HG03025 (cell line): ENCODE measurements around the gene DDX39B.
"Not testable (repeated sequence)": the region's sequence is repeated elsewhere in the genome, so short reads cannot be mapped to it uniquely, and the experiment has no call there.

Experiments
- ATAC-seq: cut with Tn5 transposase; IDR thresholded peaks from one replicate; pipeline ENCODE4 v1.9.1; 2021; ENCODE audit warnings: mild to moderate bottlenecking, moderate library complexity; ENCODE audit not compliant: unreplicated experiment, low FRiP score

Gene DDX39B

DNA sequence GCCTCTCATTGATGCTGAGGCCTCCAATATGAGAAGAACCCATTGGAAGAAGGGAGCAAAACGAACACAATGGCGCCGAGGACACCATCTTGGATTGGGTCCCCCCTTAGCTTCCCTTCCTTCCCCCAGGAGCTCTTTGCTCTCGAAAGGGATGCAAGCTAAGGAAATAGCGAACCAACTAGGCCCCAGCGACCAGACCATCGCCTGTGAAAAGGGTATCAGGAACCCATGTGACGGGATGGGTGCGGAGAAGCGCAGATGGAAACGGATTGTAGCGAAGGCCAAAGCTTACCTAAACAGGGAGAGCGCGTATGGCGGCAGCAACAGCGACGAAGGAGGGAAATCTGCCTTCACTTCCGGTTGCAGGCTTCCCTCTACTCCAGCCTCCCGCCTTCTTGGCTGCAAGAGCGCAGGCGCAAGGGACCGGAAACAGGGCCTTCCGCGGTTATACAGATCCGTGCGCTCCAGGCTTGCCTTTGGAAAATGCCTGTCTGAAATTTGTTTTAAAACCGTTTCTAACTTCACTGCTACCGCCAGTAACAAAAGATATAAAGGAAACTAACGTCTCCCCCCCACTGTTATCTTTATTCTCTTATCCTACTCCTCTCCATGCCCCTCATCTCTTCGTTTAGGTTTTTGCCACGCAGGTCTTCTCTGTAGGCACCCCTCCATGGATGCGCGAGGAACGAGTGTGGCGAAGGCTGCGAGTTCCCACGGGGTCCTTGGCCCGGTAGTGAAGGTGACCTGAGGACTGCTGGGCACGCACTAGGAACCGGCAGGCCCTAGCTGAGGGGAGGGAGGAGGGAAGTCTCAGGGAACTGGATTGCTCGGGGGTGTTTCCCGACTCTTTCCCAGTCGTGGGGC is at the start of gene DDX39B:
Gene DDX39B, minus strand, starts transcription at position 346 of the 864 bp plus-strand sequence. CDS start 1,471 bp downstream, outside the sequence.
- ATAC-seq: peak; percentile 60

DNA sequence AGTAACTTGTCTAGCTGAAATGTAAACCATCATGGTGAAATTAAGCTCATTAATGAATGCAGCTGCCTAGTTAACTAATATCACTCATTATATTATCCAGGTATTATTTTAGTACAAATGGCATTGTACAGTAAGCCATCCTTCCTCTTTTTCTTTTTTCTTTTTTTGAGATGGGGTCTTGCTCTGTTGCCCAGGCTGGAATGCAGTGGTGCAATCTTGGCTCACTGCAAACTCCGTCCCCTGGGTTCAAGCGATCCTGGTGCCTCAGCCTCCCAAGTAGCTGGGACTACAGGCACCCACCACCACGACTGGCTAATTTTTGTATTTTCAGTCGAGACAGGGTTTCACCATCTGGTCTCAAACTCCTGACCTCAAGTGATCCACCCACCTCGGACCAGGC is 48.9 kb upstream of the DDX39B start:
- ATAC-seq: not testable (repeated sequence)

DNA sequence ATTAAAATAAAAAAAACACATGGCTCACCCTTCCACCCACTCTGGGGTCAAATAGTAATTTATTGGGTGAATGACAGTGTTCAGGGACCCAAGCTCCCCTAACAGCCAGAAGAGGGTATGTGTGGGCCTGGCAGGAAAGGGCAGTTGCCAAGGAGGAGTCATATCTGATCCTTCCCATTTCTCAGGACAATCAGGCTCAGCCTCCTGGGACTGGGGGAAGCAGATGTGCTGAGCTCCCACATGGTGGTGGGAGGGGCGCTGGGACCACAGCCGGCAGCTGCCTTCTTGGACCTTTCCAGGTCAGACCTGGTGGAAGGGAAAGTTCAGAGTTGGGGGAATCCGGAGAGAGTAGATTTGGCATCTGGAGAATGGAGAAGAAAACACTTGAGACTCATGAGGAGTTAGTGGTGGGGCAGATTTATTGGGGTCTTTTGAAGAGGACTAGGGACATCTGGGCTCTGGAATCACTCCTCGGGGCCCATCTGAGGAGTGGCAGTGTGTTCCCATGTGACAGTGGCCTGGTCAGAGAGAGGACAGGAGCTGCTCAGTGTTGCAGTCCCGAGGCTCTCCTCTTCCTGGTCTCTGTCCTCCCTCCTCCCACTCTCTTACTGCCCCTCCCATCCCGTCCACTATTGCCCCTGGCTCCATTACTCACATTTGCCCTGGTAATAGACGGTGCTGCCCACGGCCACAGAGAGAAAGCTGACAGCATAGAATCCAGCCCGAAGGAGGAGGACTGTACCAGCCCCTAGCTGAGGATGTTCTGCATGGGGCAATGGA is 47.3 kb upstream of the DDX39B start:
- ATAC-seq: no peak

DNA sequence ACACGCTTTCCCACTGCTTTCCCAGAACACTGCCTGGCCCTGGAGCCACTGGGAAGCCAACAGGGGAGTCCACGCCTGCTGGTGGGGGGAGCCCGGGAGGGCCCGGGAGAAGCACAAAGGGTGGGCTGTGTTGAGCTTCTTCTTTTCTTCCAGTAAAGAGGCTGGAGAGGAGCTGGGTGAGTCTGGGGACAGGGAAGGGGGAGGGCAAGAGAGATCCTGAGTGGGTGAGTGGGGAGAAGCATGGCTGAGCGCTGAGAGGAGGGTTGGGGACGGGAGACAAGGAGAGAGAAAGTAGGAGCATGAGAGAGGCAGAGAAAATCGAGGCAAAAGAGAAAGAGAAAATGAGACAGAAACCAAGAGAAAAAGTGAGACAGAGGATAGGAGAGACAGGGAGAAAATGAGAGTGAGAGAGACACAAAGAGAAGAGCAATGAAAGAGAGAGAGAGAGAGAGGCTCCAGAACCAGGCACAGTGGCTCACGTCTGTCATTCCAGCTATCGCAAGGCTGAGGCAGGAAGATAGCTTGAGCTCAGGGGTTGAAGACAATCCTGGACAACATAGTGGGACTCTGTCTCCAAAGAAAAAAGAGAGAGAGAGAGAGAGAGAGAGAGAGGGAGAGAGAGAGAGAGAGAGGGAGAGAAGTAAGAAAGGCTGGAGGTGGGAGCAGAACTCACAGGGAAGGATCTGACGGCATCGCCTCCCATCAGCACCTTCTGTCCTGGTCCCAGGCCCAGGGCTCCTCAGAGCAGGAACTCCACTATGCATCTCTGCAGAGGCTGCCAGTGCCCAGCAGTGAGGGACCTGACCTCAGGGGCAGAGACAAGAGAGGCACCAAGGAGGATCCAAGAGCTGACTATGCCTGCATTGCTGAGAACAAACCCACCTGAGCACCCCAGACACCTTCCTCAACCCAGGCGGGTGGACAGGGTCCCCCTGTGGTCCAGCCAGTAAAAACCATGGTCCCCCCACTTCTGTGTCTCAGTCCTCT is 46.3 kb upstream of the DDX39B start:
- no peak for ATAC-seq

DNA sequence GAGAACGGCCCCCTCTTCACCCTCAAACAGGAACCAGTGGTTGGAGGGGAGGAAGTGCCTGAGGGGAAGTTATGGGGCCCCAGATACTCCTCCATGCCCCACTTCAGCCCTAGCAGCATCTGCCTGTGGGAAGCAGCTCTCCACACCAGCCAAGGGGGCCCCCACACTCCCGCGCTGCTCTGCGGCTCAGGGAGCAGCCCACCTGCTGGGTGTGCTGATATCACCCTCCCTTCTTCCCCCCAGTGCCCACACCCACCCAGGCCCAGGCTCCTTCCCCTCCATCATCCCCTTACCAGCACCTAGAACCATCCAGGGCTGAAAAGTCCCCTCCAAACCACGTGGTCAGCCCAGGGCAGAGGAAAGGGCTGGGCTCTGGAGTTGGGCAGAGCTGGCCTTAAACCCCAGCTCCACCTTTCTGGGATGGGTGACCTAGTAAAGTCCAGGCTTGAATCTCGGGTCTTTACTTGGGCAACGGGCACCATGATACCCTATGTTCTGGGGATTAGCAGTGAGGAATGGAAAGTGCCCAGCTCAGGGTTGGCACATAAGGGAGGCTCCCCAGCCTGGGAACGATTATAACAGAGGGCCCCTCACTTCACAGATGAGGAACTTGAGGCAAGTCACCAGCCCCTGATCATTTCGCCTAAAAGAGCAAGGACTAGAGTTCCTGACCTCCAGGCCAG is 44.9 kb upstream of the DDX39B start:
- ATAC-seq: no peak

DNA sequence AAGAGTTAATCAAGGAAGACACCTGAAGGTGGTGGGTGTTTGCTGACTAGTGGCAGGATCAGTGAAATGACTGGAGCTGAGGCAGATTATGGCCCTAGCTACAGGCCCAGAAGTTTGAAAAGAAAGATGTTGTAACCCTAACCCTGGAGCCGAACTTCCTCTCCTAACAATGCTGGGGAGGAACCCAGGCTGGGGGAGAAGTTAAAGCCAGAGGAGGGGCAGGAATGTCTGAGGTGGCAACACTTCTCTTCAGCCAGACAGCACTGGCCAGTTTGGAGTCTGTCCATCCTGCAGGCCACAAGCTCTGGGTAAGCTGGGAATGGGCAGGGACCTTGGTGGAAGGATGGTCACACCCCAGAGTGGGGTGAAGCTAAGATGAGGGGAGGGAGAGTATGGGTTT is 44.2 kb upstream of the DDX39B start, which contains the start of gene LST1:
Gene LST1, plus strand, starts transcription at position 270 of the 400 bp plus-strand sequence. CDS start 1,023 bp downstream, outside the sequence.
- no peak for ATAC-seq

DNA sequence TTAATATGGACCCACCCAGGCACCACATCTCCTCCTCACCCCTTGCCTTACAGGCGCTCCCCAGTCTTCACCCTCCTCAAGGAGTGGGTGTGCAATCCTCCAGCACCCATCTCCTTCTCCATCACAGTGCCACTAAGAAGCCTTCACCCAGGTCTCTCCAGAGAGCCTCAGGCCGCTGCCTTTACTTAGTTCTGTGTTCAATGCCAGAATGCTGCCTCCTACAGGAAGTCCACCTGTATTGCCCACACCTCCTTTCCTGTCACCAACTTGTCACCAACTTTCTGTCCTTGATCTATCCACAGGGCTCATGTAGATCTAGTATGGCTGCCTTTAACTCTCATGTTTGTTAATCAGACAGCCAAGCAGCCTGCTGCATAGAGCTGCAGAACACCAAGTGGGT is 43.7 kb upstream of the DDX39B start:
- no peak for ATAC-seq

DNA sequence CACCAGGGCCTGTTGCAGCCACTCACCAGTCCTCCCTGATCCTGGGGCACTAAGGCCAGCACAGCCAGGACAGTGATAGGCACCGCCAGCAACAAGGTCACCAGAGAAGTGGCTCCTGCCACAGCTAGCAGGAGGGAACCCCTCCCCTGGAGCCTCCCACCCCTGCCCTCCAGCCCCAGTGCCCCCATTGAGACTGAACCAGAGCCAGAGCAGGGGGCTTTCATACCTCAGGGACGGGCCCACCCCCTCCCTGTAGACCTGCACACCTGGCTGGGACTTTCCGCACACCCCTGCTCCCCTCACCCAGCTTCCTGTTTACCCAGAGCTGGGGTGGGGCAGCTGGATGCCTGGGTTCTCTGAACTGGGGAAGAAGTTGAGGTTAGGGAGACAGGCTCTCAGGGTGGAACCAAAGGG is 40.4 kb upstream of the DDX39B start, which contains the start of gene LTB:
Gene LTB, minus strand, starts transcription at position 195 of the 414 bp plus-strand sequence. Its CDS starts 7 bp downstream, at position 188.
- ATAC-seq: no peak

DNA sequence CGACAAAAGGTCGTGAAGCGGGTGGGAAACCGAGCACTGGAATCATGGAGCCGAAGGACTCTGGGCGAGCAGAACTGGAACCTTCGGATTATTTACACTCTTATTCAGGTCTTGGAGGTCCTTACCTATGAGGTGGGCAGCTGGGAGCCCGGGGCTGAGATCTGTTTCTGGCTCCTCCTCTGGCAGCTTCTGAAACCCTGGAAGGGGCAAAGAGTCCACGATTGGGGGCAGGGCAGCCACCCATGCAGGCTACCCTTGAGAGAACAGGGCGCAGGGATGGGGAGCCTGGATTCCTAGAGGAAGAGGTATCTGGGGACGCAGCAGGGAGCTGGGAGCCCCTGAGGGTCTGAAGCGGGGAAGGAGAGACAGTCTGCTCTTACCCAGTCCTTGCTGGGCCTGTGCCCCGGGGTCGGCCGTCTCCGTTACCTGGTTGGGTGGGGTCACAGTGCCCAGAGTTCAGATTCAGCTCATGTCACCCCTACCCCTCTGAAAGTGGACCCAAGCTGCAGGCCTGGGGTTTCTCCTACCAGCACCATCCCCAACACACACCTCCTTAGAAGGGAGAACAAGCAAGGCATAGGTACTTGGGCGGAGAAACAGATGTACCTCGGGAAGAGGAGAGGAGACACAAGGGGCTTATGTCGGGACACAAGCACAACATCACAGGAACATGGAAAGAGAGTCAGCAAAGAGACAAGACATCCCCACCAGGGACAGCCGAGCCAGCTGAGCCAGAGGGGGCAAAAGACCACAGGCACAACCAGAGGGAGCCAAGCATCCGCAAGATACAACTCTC is 39.8 kb upstream of the DDX39B start:
- no peak for ATAC-seq

DNA sequence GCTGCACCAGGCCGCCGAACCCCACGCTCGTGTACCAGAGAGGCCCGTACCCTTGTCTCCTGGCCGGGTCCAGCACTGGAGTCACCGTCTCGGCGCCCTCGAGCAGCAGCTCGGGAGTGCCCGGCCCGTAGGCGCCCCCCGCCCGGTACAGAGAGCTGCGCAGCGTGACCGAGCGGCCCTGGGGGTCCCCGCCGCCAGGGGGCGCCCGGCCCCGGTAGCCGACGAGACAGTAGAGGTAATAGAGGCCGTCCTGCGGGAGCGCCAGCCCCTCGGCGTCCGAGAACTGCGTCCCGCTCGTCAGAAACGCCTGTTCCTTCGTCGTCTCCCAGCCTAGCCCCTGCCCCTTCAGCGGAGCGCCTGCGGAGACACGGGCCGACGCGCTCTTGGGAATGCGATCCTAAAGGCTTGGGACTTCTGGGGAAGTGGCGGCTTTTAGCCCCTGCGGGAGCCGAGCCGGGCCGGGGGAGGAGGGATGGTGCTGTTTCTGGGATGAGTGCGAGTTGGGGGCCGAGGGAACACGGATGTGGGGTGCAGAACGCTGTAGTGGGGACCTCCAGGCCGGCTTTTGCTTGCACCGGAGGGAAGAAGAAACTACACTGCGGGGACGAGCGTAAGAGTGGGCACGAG is 39.1 kb upstream of the DDX39B start:
- no peak for ATAC-seq

DNA sequence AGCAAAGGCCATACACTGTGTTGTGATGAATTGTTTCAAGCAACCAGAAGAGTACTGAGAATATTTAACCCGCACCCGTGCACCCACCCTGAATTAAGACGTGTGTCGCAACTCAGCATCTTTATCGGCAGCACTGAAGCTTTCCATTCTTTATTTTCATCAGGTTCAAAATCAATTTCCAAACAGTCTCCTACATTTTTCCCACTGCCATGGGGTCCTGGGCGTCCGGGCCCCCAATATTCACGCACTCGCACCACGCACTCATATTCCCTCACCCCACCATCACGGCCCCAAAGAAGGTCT is 38.6 kb upstream of the DDX39B start:
- ATAC-seq: no peak

DNA sequence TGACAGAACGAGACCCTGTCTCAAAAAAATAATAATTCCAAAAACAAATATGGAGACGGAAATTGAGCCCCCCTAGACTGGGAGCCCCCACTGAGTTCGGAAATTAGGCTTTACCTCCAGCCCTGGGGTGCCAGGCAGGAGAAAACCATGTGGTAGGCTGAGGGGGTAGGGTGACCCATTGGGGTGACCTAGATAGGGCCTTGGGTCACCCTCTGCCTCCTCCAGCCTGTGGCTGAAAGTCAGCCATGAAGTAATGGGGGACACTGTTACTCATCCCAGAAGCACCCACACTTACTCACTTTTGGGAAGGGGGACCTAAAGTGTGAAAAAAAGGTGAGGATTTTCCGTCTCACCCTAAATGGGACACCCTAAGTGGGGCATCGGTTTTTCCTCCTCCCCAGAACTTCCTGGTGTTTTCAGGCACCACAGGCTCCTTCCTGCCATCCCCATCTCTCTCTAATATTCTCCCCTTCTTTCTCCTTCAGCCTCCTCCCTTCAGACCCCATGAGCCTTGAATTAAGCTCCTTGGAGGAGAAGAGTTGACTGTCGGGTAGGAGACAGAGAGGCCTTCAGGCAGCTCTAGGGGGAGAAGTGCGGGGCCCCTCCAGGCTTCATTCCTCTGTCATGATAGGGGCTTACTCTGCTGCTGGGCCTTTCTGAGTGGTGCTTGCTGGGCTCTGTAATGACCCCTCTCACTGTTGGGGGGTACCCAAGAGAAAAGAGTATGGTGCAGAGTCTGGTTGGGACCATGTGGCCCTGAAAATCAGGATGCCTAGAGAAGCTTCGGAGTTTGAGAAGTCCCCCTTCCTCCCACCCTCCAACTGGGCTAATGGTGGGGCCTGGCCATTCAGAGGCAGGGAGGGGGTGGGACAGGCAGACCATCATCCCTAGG is 38.0 kb upstream of the DDX39B start:
- no peak for ATAC-seq

DNA sequence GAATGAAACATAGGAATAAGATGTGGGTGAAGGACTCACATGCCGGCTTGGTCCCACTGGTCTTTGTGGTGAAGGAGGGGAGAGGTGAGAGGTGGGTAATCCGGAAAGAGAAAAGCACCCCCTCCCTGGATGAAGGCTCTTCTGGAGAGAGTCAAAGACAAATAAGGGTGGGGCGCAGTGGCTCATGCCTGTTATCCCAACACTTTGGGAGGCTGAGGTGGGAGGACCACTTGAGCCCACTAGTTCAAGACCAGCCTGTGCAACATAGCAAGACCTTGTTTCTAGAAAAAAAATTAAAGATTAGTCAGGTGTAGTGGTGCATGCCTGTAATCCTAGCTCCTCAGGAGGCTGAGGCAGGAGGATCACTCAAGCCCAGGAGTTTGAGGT is 37.3 kb upstream of the DDX39B start:
- ATAC-seq: no peak

DNA sequence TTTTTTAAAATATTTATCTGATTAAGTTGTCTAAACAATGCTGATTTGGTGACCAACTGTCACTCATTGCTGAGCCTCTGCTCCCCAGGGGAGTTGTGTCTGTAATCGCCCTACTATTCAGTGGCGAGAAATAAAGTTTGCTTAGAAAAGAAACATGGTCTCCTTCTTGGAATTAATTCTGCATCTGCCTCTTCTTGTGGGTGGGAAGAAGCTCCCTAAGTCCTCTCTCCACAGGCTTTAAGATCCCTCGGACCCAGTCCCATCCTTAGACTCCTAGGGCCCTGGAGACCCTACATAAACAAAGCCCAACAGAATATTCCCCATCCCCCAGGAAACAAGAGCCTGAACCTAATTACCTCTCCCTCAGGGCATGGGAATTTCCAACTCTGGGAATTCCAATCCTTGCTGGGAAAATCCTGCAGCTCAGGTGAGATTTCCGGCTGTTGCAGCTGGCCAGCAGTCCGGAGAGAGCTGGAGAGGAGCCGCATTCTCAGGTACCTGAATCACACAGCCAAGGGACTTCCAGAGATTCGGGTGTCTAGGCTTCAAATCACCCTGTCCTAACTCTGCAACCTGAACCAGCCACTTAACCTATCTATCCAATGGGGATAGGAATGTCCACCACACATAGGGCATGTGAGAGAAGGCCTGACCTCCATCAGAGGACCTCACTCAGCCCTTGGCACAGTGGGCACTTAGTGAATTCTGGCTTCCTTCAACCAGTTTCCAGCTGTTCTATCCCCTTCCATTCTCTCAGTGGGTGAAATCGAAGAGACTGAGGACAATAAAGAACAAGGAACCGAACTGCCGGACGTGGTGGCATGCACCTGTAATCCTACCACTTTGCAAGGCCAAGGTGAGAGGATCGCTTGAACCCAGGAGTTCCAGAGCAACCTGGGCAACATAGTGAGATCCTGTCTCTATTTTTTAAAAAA is 36.6 kb upstream of the DDX39B start:
- no peak for ATAC-seq

DNA sequence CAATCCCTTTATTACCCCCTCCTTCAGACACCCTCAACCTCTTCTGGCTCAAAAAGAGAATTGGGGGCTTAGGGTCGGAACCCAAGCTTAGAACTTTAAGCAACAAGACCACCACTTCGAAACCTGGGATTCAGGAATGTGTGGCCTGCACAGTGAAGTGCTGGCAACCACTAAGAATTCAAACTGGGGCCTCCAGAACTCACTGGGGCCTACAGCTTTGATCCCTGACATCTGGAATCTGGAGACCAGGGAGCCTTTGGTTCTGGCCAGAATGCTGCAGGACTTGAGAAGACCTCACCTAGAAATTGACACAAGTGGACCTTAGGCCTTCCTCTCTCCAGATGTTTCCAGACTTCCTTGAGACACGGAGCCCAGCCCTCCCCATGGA is 35.8 kb upstream of the DDX39B start:
- no peak for ATAC-seq

DNA sequence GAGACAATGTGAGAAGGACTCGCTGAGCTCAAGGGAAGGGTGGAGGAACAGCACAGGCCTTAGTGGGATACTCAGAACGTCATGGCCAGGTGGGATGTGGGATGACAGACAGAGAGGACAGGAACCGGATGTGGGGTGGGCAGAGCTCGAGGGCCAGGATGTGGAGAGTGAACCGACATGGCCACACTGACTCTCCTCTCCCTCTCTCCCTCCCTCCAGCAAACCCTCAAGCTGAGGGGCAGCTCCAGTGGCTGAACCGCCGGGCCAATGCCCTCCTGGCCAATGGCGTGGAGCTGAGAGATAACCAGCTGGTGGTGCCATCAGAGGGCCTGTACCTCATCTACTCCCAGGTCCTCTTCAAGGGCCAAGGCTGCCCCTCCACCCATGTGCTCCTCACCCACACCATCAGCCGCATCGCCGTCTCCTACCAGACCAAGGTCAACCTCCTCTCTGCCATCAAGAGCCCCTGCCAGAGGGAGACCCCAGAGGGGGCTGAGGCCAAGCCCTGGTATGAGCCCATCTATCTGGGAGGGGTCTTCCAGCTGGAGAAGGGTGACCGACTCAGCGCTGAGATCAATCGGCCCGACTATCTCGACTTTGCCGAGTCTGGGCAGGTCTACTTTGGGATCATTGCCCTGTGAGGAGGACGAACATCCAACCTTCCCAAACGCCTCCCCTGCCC is 35.2 kb upstream of the DDX39B start:
- no peak for ATAC-seq
